Measurements from ENCODE around the gene MYH11. TPM values are rescaled to one million over a fixed set of nuclear protein-coding genes. Genes with fewer than 3 reads are reported as not detected.

MYH11 gene
- polyA plus RNA-seq, 1 donor from 2014 or later: not detected

DNA sequence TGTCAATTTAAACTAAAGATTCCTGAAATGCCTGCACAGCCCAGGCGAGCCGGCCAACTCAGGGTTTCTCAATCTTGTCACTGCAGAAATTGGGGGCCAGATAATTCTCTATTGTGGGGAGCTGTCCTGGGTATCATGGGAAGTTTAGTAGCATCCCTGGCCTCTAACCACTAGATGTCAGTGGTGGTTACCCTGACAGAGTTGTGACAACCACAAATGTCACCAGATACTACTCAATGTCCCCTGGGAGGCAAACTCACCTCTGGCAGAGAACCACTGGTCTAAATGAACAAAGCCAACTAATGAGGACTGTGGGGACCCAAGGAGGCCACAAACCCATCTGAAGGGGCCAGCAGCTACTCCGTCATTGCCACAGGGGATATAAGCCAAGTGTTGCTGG, 90.9 kb downstream of the MYH11 start:
- no peaks in the 10 kb centered on the region for H3K9me2 ChIP-seq (ENCODE audit: insufficient read depth, low read length)
- no peak overlapping the region for H3K27ac ChIP-seq (ENCODE audit: low read length)
- no peaks in the 10 kb centered on the region for H3K27me3 ChIP-seq (ENCODE audit: insufficient read depth, low read depth, low read length)
- TF ChIP-seq SMC3 (conservative IDR thresholded peaks at IDR 0.05; ENCODE audit: poor library complexity) (peak; percentile 65), EZH2 (IDR thresholded peaks at IDR 0.05; ENCODE audit: borderline replicate concordance, insufficient read depth, low read length, poor library complexity, severe bottlenecking) (no peak), MXI1 (conservative IDR thresholded peaks at IDR 0.05; ENCODE audit: poor library complexity, severe bottlenecking) (no peak), RAD21 (conservative IDR thresholded peaks at IDR 0.05) (peak; percentile 63), EP300 (conservative IDR thresholded peaks at IDR 0.05; ENCODE audit: poor library complexity, severe bottlenecking) (no peak), POLR2AphosphoS5 (IDR thresholded peaks at IDR 0.05) (no peak)
- TF ChIP-seq, protein P1, sequence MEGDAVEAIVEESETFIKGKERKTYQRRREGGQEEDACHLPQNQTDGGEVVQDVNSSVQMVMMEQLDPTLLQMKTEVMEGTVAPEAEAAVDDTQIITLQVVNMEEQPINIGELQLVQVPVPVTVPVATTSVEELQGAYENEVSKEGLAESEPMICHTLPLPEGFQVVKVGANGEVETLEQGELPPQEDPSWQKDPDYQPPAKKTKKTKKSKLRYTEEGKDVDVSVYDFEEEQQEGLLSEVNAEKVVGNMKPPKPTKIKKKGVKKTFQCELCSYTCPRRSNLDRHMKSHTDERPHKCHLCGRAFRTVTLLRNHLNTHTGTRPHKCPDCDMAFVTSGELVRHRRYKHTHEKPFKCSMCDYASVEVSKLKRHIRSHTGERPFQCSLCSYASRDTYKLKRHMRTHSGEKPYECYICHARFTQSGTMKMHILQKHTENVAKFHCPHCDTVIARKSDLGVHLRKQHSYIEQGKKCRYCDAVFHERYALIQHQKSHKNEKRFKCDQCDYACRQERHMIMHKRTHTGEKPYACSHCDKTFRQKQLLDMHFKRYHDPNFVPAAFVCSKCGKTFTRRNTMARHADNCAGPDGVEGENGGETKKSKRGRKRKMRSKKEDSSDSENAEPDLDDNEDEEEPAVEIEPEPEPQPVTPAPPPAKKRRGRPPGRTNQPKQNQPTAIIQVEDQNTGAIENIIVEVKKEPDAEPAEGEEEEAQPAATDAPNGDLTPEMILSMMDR (IDR thresholded peaks at IDR 0.05; ENCODE audit: poor library complexity, severe bottlenecking): peak; percentile 66
- H3F3A ChIP-seq (ENCODE audit: insufficient read depth, low read length, poor library complexity, severe bottlenecking): no peaks in the 10 kb centered on the region
- H4K20me1 ChIP-seq (ENCODE audit: insufficient read depth): no peaks in the 10 kb centered on the region
- no peak overlapping the region for H3K4me3 ChIP-seq (ENCODE audit: low read length)
- no peak overlapping the region for H3K9ac ChIP-seq (ENCODE audit: low read length)
- H3K4me2 ChIP-seq (ENCODE audit: low read length): no peak overlapping the region
- H3K36me3 ChIP-seq (ENCODE audit: insufficient read depth, low read length): no peaks in the 10 kb centered on the region
- no peaks in the 10 kb centered on the region for H3K79me2 ChIP-seq (replicated peaks; ENCODE audit: insufficient read depth, low read length)
- H3K9me3 ChIP-seq (ENCODE audit: low read length): no peaks in the 10 kb centered on the region
- H2AFZ ChIP-seq (ENCODE audit: low read depth, low read length): no peak overlapping the region

DNA sequence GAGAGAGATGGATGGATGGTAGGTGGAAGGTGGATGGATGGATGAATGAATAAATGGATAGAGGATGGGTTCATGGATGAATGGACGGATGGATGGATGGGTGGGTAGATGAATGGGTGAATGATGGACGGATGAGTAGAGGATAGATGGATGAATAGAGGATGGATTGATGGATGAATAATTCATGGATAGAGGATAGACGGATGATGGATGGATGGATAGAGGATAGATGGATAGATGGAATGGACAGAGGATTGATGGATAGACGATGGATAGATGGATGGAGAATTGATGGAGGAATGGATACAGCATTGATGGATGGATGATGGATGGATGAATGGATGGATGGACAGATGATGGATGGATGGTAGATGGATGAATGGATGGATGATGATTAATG, 91.7 kb downstream of the MYH11 start:
- no peaks in the 10 kb centered on the region for H4K20me1 ChIP-seq (ENCODE audit: insufficient read depth)
- no peak for TF ChIP-seq POLR2AphosphoS5 (IDR thresholded peaks at IDR 0.05)
- TF ChIP-seq EZH2 (IDR thresholded peaks at IDR 0.05; ENCODE audit: borderline replicate concordance, insufficient read depth, low read length, poor library complexity, severe bottlenecking): no peak
- TF ChIP-seq MXI1 (conservative IDR thresholded peaks at IDR 0.05; ENCODE audit: poor library complexity, severe bottlenecking): no peak
- no peak for TF ChIP-seq RAD21 (conservative IDR thresholded peaks at IDR 0.05)
- TF ChIP-seq, protein P2, sequence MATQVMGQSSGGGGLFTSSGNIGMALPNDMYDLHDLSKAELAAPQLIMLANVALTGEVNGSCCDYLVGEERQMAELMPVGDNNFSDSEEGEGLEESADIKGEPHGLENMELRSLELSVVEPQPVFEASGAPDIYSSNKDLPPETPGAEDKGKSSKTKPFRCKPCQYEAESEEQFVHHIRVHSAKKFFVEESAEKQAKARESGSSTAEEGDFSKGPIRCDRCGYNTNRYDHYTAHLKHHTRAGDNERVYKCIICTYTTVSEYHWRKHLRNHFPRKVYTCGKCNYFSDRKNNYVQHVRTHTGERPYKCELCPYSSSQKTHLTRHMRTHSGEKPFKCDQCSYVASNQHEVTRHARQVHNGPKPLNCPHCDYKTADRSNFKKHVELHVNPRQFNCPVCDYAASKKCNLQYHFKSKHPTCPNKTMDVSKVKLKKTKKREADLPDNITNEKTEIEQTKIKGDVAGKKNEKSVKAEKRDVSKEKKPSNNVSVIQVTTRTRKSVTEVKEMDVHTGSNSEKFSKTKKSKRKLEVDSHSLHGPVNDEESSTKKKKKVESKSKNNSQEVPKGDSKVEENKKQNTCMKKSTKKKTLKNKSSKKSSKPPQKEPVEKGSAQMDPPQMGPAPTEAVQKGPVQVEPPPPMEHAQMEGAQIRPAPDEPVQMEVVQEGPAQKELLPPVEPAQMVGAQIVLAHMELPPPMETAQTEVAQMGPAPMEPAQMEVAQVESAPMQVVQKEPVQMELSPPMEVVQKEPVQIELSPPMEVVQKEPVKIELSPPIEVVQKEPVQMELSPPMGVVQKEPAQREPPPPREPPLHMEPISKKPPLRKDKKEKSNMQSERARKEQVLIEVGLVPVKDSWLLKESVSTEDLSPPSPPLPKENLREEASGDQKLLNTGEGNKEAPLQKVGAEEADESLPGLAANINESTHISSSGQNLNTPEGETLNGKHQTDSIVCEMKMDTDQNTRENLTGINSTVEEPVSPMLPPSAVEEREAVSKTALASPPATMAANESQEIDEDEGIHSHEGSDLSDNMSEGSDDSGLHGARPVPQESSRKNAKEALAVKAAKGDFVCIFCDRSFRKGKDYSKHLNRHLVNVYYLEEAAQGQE (IDR thresholded peaks at IDR 0.05; ENCODE audit: borderline replicate concordance): no peak
- TF ChIP-seq SMC3 (conservative IDR thresholded peaks at IDR 0.05; ENCODE audit: poor library complexity): no peak
- no peak for TF ChIP-seq TAF1 (IDR thresholded peaks at IDR 0.05; ENCODE audit: low read depth)
- TF ChIP-seq, protein P1 (IDR thresholded peaks at IDR 0.05; ENCODE audit: poor library complexity, severe bottlenecking): no peak
- no peak overlapping the region for H3K27ac ChIP-seq (ENCODE audit: low read length)
- H3K4me2 ChIP-seq (ENCODE audit: low read length): no peak overlapping the region
- no peaks in the 10 kb centered on the region for H3K79me2 ChIP-seq (replicated peaks; ENCODE audit: insufficient read depth, low read length)
- no peak overlapping the region for H2AFZ ChIP-seq (ENCODE audit: low read depth, low read length)
- no peaks in the 10 kb centered on the region for H3K9me2 ChIP-seq (ENCODE audit: insufficient read depth, low read length)
- no peaks in the 10 kb centered on the region for H3K9me3 ChIP-seq (ENCODE audit: low read length)
- no peaks in the 10 kb centered on the region for H3K36me3 ChIP-seq (ENCODE audit: insufficient read depth, low read length)
- no peak overlapping the region for H3K4me3 ChIP-seq (ENCODE audit: low read length)
- no peaks in the 10 kb centered on the region for H3F3A ChIP-seq (ENCODE audit: insufficient read depth, low read length, poor library complexity, severe bottlenecking)
- H3K9ac ChIP-seq (ENCODE audit: low read length): no peak overlapping the region
- H3K27me3 ChIP-seq (ENCODE audit: insufficient read depth, low read depth, low read length): no peaks in the 10 kb centered on the region

All from neural cell (in vitro differentiated cells).